Thyroid gland (tissue), 4 donors: ENCODE results near the gene SLC25A24.

Source experiments
- CTCF ChIP-seq, 6 experiments: fragments of 200-600 bp in 3 of 6; fragments of 450-650 bp in 3 of 6; sonication (generic) in 3 of 6; IDR thresholded peaks; one replicate each; pipeline ENCODE4 v1.5.1; 2016 to 2019; ENCODE audit warnings: antibody characterized with exemption in 6 of 6, mild to moderate bottlenecking in 2 of 6, inconsistent platforms in 1 of 6, moderate library complexity in 1 of 6
- POLR2A ChIP-seq, 2 donors: fragments of 450-650 bp; IDR thresholded peaks; one replicate each; pipeline ENCODE4 v1.6.1; 2017; ENCODE audit warnings: antibody characterized with exemption in 2 of 2, mild to moderate bottlenecking in 2 of 2, moderate library complexity in 1 of 2

GRCh38 chr1:108211014-108211413, 10.9 kb upstream of the SLC25A24 start:
- TF ChIP-seq CTCF (IDR thresholded peaks at IDR 0.05) (no peak), POLR2A (IDR thresholded peaks at IDR 0.05) (no peak)
